GM23338 (cell line): ENCODE results near the gene MAP2K5. TPM values are rescaled to one million over a fixed set of nuclear protein-coding genes. Genes with fewer than 3 reads are reported as not detected.

ENCODE experiments used
- ATAC-seq: fragments of 200-7000 bp; cut with Tn5 transposase; 3 replicates; pipeline ENCODE4 v1.9.1; 2020
- DNase-seq: peaks from one replicate; pipeline ENCODE4 v3.0.0-alpha.2; 2015; ENCODE audit warnings: low spot score
- H2AFZ ChIP-seq: fragments of 200-600 bp; sonication (generic); 2 replicates; pipeline ENCODE4 v1.8.0; 2016; ENCODE audit warnings: antibody characterized with exemption, mild to moderate bottlenecking, moderate library complexity
- H3F3A ChIP-seq: fragments of 200-600 bp; sonication (generic); replicated peaks from 2 replicates; pipeline ENCODE4 v1.8.0; 2017; ENCODE audit warnings: antibody characterized with exemption, mixed run types, low read depth
- H3K27ac ChIP-seq: fragments of 200-600 bp; sonication (generic); 2 replicates; pipeline ENCODE4 v1.6.1; 2016; ENCODE audit warnings: low read depth
- H3K27me3 ChIP-seq: fragments of 200-600 bp; sonication (generic); 2 replicates; pipeline ENCODE4 v1.8.0; 2016; ENCODE audit warnings: mild to moderate bottlenecking, mixed run types, moderate library complexity; ENCODE audit not compliant: insufficient read depth
- H3K36me3 ChIP-seq: fragments of 200-600 bp; sonication (generic); 2 replicates; pipeline ENCODE4 v1.8.0; 2016; ENCODE audit warnings: mild to moderate bottlenecking; ENCODE audit not compliant: insufficient read depth
- H3K4me1 ChIP-seq: fragments of 200-600 bp; sonication (generic); 2 replicates; pipeline ENCODE4 v1.8.0; 2016; ENCODE audit warnings: mild to moderate bottlenecking, moderate library complexity; ENCODE audit not compliant: insufficient read depth
- H3K4me2 ChIP-seq: fragments of 200-600 bp; sonication (generic); 2 replicates; pipeline ENCODE4 v1.7.1; 2017; ENCODE audit warnings: mixed run types
- H3K4me3 ChIP-seq: fragments of 200-600 bp; sonication (generic); 2 replicates; pipeline ENCODE4 v1.6.1; 2016; ENCODE audit warnings: mixed run types
- H3K79me2 ChIP-seq: fragments of 200-600 bp; sonication (generic); replicated peaks from 2 replicates; pipeline ENCODE4 v1.8.0; 2017; ENCODE audit warnings: mild to moderate bottlenecking; ENCODE audit not compliant: insufficient read depth
- H3K9me2 ChIP-seq: fragments of 200-600 bp; sonication (generic); 2 replicates; pipeline ENCODE4 v1.8.0; 2017; ENCODE audit not compliant: insufficient read depth
- H4K20me1 ChIP-seq: fragments of 200-600 bp; sonication (generic); replicated peaks from 2 replicates; pipeline ENCODE4 v1.8.0; 2017; ENCODE audit warnings: mild to moderate bottlenecking; ENCODE audit not compliant: insufficient read depth
- H3K27ac Mint-ChIP-seq: 2 replicates; pipeline ENCODE4 v1.8.0; 2020; ENCODE audit warnings: inconsistent platforms, mild to moderate bottlenecking, moderate library complexity, mixed read lengths
- H3K27me3 Mint-ChIP-seq: 3 replicates; pipeline ENCODE4 v1.8.0; 2022; ENCODE audit warnings: low read depth, mild to moderate bottlenecking, moderate library complexity, mixed read lengths, inconsistent platforms; ENCODE audit not compliant: insufficient read depth, poor library complexity
- H3K36me3 Mint-ChIP-seq: 3 replicates; pipeline ENCODE4 v1.8.0; 2021; ENCODE audit warnings: low read depth, mild to moderate bottlenecking, inconsistent platforms, moderate library complexity, mixed read lengths
- H3K4me1 Mint-ChIP-seq: 3 replicates; pipeline ENCODE4 v1.8.0; 2020; ENCODE audit warnings: mild to moderate bottlenecking, inconsistent platforms, mixed read lengths
- H3K4me3 Mint-ChIP-seq: 3 replicates; pipeline ENCODE4 v1.8.0; 2021; ENCODE audit warnings: moderate library complexity, mild to moderate bottlenecking, inconsistent platforms, mixed read lengths
- H3K9me3 Mint-ChIP-seq: 3 replicates; pipeline ENCODE4 v1.8.0; 2020; ENCODE audit warnings: moderate library complexity, mild to moderate bottlenecking, inconsistent platforms, mixed read lengths
- EZH2 ChIP-seq: fragments of 200-600 bp; sonication (generic); IDR thresholded peaks from one replicate; pipeline ENCODE4 v1.8.0; 2017; ENCODE audit warnings: antibody characterized with exemption, mild to moderate bottlenecking, low read depth; ENCODE audit not compliant: unreplicated experiment
- JUNB ChIP-seq: IDR thresholded peaks from one replicate; pipeline ENCODE4 v1.6.1; 2016; ENCODE audit warnings: antibody characterized with exemption; ENCODE audit not compliant: unreplicated experiment
- NANOG ChIP-seq: IDR thresholded peaks from 2 replicates; pipeline ENCODE4 v1.6.1; 2016; ENCODE audit warnings: antibody characterized with exemption, borderline replicate concordance
- POLR2AphosphoS5 ChIP-seq: IDR thresholded peaks from 2 replicates; pipeline ENCODE4 v1.6.1; 2016; ENCODE audit warnings: antibody characterized with exemption, low read depth
- ZNF114 ChIP-seq: fragments of 250-450 bp; sonication (Bioruptor Pico); IDR thresholded peaks from 2 replicates; pipeline ENCODE4 v1.5.0; 2020; ENCODE audit warnings: mild to moderate bottlenecking, moderate library complexity
- ZNF331 ChIP-seq: fragments of 250-450 bp; sonication (Bioruptor Pico); IDR thresholded peaks from 2 replicates; pipeline ENCODE4 v1.5.0; 2020; ENCODE audit warnings: low read depth, mild to moderate bottlenecking, moderate library complexity
- polyA plus RNA-seq: library from polyadenylated mRNA; unstranded; fragments of >200 nt; fragmentation: Nextera tagmentation; extraction: Ambion mirVana; gene quantifications from 2 replicates; pipeline ENCODE4 v1.2.1, GENCODE V29; 2016
- total RNA-seq: library from RNA; depleted of rRNA; stranded (reverse); fragments of >200 nt; shearing (Covaris generic); gene quantifications from 2 replicates; pipeline ENCODE4 v1.2.3, GENCODE V29; 2014
- TF ChIP-seq, protein P1 (sequence below): fragments of 250-450 bp; sonication (Bioruptor Pico); IDR thresholded peaks from 2 replicates; pipeline ENCODE4 v1.5.0; 2020; ENCODE audit warnings: mild to moderate bottlenecking, moderate library complexity
- TF ChIP-seq, protein P2 (sequence below): IDR thresholded peaks from one replicate; pipeline ENCODE4 v1.6.1; 2018; ENCODE audit warnings: antibody characterized with exemption; ENCODE audit not compliant: unreplicated experiment
- TF ChIP-seq, protein P3 (sequence below), 2 experiments: fragments of 200-600 bp in 1 of 2; sonication (generic) in 1 of 2; conservative IDR thresholded peaks; 2 replicates each; pipeline versions ENCODE4 v1.5.1 to v1.6.1; 2016 to 2017; ENCODE audit warnings: antibody characterized with exemption in 2 of 2, low read depth in 2 of 2, mild to moderate bottlenecking in 2 of 2, moderate library complexity in 1 of 2
- TF ChIP-seq, protein P4 (sequence below): IDR thresholded peaks from 2 replicates; pipeline ENCODE4 v1.6.1; 2016; ENCODE audit warnings: antibody characterized with exemption

MAP2K5 gene
- total and polyA plus RNA-seq, 2 experiments from 2014 or later, result 6.5 to 13.6 TPM

DNA sequence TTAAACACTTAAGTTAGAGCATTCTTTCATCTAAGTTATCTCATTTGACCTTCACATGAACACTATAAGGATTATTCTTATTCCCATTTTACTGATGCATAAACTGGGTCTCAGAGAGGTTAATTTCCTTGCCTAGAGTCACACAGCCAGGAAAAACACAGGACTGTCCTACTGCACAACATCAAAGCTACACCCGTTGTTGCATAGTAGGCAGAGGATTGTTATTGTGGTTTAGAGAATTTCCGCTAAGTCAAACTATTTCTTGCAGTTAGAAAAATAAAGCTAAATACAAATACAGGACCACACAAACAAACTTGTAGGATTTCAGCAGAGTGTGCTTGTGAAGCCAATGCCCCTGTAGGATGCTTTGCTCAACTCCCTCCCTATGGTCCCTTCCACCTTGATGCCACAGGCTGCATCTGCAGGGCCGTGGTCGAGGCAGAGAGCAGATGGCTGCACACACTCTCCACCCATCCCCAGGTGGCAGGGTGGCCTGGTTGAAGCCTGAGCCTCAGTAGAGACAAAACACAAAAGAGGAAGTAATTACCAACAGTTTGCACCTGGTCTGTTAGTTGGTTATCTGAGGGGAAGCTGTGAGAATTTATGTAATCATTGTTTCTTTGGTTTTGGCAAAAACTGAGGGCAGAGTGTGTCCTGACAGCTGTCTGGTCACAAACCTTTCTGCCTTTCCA, 241.7 kb downstream of the MAP2K5 start:
- H3K27me3 ChIP-seq, result no peaks in the 10 kb centered on the region
- H4K20me1 ChIP-seq, result no peaks in the 10 kb centered on the region
- no peak overlapping the region for H2AFZ ChIP-seq
- H3K9me2 ChIP-seq, result no peaks in the 10 kb centered on the region
- Mint-ChIP-seq H3K9me3 (no peaks in the 10 kb centered on the region), H3K27me3 (no peaks in the 10 kb centered on the region), H3K36me3 (no peaks in the 10 kb centered on the region), H3K27ac (no peak overlapping the region), H3K4me1 (peaks cover 44% of the 10 kb centered on the region), H3K4me3 (no peak overlapping the region)
- H3K79me2 ChIP-seq, result no peaks in the 10 kb centered on the region
- H3F3A ChIP-seq, result 0 out of 2 replicates have a peak, but pooled peaks cover 4% of the 10 kb centered on the region
- TF ChIP-seq, protein P1, sequence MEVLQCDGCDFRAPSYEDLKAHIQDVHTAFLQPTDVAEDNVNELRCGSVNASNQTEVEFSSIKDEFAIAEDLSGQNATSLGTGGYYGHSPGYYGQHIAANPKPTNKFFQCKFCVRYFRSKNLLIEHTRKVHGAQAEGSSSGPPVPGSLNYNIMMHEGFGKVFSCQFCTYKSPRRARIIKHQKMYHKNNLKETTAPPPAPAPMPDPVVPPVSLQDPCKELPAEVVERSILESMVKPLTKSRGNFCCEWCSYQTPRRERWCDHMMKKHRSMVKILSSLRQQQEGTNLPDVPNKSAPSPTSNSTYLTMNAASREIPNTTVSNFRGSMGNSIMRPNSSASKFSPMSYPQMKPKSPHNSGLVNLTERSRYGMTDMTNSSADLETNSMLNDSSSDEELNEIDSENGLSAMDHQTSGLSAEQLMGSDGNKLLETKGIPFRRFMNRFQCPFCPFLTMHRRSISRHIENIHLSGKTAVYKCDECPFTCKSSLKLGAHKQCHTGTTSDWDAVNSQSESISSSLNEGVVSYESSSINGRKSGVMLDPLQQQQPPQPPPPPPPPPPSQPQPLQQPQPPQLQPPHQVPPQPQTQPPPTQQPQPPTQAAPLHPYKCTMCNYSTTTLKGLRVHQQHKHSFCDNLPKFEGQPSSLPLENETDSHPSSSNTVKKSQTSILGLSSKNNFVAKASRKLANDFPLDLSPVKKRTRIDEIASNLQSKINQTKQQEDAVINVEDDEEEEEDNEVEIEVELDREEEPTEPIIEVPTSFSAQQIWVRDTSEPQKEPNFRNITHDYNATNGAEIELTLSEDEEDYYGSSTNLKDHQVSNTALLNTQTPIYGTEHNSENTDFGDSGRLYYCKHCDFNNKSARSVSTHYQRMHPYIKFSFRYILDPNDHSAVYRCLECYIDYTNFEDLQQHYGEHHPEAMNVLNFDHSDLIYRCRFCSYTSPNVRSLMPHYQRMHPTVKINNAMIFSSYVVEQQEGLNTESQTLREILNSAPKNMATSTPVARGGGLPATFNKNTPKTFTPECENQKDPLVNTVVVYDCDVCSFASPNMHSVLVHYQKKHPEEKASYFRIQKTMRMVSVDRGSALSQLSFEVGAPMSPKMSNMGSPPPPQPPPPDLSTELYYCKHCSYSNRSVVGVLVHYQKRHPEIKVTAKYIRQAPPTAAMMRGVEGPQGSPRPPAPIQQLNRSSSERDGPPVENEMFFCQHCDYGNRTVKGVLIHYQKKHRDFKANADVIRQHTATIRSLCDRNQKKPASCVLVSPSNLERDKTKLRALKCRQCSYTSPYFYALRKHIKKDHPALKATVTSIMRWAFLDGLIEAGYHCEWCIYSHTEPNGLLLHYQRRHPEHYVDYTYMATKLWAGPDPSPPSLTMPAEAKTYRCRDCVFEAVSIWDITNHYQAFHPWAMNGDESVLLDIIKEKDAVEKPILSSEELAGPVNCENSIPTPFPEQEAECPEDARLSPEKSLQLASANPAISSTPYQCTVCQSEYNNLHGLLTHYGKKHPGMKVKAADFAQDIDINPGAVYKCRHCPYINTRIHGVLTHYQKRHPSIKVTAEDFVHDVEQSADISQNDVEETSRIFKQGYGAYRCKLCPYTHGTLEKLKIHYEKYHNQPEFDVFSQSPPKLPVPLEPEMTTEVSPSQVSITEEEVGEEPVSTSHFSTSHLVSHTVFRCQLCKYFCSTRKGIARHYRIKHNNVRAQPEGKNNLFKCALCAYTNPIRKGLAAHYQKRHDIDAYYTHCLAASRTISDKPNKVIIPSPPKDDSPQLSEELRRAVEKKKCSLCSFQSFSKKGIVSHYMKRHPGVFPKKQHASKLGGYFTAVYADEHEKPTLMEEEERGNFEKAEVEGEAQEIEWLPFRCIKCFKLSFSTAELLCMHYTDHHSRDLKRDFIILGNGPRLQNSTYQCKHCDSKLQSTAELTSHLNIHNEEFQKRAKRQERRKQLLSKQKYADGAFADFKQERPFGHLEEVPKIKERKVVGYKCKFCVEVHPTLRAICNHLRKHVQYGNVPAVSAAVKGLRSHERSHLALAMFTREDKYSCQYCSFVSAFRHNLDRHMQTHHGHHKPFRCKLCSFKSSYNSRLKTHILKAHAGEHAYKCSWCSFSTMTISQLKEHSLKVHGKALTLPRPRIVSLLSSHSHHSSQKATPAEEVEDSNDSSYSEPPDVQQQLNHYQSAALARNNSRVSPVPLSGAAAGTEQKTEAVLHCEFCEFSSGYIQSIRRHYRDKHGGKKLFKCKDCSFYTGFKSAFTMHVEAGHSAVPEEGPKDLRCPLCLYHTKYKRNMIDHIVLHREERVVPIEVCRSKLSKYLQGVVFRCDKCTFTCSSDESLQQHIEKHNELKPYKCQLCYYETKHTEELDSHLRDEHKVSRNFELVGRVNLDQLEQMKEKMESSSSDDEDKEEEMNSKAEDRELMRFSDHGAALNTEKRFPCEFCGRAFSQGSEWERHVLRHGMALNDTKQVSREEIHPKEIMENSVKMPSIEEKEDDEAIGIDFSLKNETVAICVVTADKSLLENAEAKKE (CRISPR knock-in tag), result no peak
- no peak for TF ChIP-seq ZNF114
- no peak for TF ChIP-seq NANOG
- TF ChIP-seq, protein P2, sequence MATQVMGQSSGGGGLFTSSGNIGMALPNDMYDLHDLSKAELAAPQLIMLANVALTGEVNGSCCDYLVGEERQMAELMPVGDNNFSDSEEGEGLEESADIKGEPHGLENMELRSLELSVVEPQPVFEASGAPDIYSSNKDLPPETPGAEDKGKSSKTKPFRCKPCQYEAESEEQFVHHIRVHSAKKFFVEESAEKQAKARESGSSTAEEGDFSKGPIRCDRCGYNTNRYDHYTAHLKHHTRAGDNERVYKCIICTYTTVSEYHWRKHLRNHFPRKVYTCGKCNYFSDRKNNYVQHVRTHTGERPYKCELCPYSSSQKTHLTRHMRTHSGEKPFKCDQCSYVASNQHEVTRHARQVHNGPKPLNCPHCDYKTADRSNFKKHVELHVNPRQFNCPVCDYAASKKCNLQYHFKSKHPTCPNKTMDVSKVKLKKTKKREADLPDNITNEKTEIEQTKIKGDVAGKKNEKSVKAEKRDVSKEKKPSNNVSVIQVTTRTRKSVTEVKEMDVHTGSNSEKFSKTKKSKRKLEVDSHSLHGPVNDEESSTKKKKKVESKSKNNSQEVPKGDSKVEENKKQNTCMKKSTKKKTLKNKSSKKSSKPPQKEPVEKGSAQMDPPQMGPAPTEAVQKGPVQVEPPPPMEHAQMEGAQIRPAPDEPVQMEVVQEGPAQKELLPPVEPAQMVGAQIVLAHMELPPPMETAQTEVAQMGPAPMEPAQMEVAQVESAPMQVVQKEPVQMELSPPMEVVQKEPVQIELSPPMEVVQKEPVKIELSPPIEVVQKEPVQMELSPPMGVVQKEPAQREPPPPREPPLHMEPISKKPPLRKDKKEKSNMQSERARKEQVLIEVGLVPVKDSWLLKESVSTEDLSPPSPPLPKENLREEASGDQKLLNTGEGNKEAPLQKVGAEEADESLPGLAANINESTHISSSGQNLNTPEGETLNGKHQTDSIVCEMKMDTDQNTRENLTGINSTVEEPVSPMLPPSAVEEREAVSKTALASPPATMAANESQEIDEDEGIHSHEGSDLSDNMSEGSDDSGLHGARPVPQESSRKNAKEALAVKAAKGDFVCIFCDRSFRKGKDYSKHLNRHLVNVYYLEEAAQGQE, result no peak
- TF ChIP-seq EZH2, result no peak
- TF ChIP-seq ZNF331 (CRISPR knock-in tag), result no peak
- TF ChIP-seq POLR2AphosphoS5, result no peak
- TF ChIP-seq, protein P3, sequence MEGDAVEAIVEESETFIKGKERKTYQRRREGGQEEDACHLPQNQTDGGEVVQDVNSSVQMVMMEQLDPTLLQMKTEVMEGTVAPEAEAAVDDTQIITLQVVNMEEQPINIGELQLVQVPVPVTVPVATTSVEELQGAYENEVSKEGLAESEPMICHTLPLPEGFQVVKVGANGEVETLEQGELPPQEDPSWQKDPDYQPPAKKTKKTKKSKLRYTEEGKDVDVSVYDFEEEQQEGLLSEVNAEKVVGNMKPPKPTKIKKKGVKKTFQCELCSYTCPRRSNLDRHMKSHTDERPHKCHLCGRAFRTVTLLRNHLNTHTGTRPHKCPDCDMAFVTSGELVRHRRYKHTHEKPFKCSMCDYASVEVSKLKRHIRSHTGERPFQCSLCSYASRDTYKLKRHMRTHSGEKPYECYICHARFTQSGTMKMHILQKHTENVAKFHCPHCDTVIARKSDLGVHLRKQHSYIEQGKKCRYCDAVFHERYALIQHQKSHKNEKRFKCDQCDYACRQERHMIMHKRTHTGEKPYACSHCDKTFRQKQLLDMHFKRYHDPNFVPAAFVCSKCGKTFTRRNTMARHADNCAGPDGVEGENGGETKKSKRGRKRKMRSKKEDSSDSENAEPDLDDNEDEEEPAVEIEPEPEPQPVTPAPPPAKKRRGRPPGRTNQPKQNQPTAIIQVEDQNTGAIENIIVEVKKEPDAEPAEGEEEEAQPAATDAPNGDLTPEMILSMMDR (conservative IDR thresholded peaks at IDR 0.05; ENCODE audit: low read depth in 2 of 2), result no peak
- TF ChIP-seq, protein P4, sequence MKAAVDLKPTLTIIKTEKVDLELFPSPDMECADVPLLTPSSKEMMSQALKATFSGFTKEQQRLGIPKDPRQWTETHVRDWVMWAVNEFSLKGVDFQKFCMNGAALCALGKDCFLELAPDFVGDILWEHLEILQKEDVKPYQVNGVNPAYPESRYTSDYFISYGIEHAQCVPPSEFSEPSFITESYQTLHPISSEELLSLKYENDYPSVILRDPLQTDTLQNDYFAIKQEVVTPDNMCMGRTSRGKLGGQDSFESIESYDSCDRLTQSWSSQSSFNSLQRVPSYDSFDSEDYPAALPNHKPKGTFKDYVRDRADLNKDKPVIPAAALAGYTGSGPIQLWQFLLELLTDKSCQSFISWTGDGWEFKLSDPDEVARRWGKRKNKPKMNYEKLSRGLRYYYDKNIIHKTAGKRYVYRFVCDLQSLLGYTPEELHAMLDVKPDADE, result no peak
- no peak for TF ChIP-seq JUNB
- no peak overlapping the region for H3K4me3 ChIP-seq
- no peak overlapping the region for H3K4me2 ChIP-seq
- DNase-seq (no peak), ATAC-seq (no peak)
- H3K4me1 ChIP-seq, result peaks cover 42% of the 10 kb centered on the region
- H3K36me3 ChIP-seq, result no peaks in the 10 kb centered on the region
- H3K27ac ChIP-seq, result no peak overlapping the region
